Smooth muscle cell (in vitro differentiated cells): ENCODE results near the gene HLA-E. TPM values are rescaled to one million over a fixed set of nuclear protein-coding genes. Genes with fewer than 3 reads are reported as not detected.

Source experiments
- DNase-seq: peaks from one replicate; lab custom pipeline; 2025; ENCODE audit not compliant: unreplicated experiment; lab: John Stamatoyannopoulos, UW
- H2AFZ ChIP-seq: fragments of 200-600 bp; sonication (generic); 2 replicates; pipeline ENCODE4 v1.6.0; 2016; ENCODE audit warnings: antibody characterized with exemption, low read depth, mild to moderate bottlenecking
- H3F3A ChIP-seq: fragments of 200-600 bp; sonication (generic); 2 replicates; pipeline ENCODE4 v1.6.0; 2017; ENCODE audit warnings: antibody characterized with exemption, low read depth
- H3K27ac ChIP-seq: fragments of 200-600 bp; sonication (generic); 2 replicates; pipeline ENCODE4 v1.5.1; 2016; ENCODE audit warnings: low read depth, mild to moderate bottlenecking
- H3K27me3 ChIP-seq: fragments of 200-600 bp; sonication (generic); 2 replicates; pipeline ENCODE4 v1.6.1; 2016; ENCODE audit warnings: low read depth, mild to moderate bottlenecking
- H3K36me3 ChIP-seq: fragments of 200-600 bp; sonication (generic); 2 replicates; pipeline ENCODE4 v1.5.1; 2016; ENCODE audit warnings: low read depth
- H3K4me1 ChIP-seq: fragments of 200-600 bp; sonication (generic); 2 replicates; pipeline ENCODE4 v1.5.1; 2016; ENCODE audit warnings: low read depth
- H3K4me2 ChIP-seq: fragments of 200-600 bp; sonication (generic); 2 replicates; pipeline ENCODE4 v1.6.0; 2016; ENCODE audit warnings: mild to moderate bottlenecking
- H3K4me3 ChIP-seq: fragments of 200-600 bp; sonication (generic); 2 replicates; pipeline ENCODE4 v1.5.1; 2016; ENCODE audit warnings: mild to moderate bottlenecking
- H3K79me2 ChIP-seq: fragments of 200-600 bp; sonication (generic); 2 replicates; pipeline ENCODE4 v1.6.0; 2016; ENCODE audit warnings: low read depth, mild to moderate bottlenecking
- H3K9ac ChIP-seq: fragments of 200-600 bp; sonication (generic); 2 replicates; pipeline ENCODE4 v1.6.0; 2016; ENCODE audit warnings: low read depth
- H3K9me3 ChIP-seq: fragments of 200-600 bp; sonication (generic); replicated peaks from 2 replicates; pipeline ENCODE4 v1.5.1; 2016; ENCODE audit warnings: low read depth
- H4K20me1 ChIP-seq: fragments of 200-600 bp; sonication (generic); 2 replicates; pipeline ENCODE4 v1.6.0; 2016; ENCODE audit warnings: low read depth
- WGBS: methylation state at CpG from one replicate; pipeline ENCODE4 v1.1.7; 2016; ENCODE audit warnings: low lambda C conversion rate; 5-methylcytosine and 5-hydroxymethylcytosine counted together
- polyA plus RNA-seq: library from polyadenylated mRNA; unstranded; fragments of >200 nt; fragmentation: Nextera tagmentation; extraction: Ambion mirVana; gene quantifications from 2 replicates; pipeline ENCODE4 v1.2.1, GENCODE V29; 2016
- total RNA-seq: library from RNA; depleted of rRNA; stranded (reverse); fragments of >200 nt; gene quantifications from 2 replicates; pipeline ENCODE4 v1.2.3, GENCODE V29; 2014
- TF ChIP-seq, protein P1 (sequence below): fragments of 200-600 bp; sonication (generic); IDR thresholded peaks from 2 replicates; pipeline ENCODE4 v1.5.1; 2017; ENCODE audit warnings: borderline replicate concordance, mild to moderate bottlenecking, antibody characterized with exemption; ENCODE audit not compliant: insufficient read depth, poor library complexity, severe bottlenecking

The HLA-E gene
- total and polyA plus RNA-seq, 2 experiments from 2014 or later = 104 to 126 TPM

DNA sequence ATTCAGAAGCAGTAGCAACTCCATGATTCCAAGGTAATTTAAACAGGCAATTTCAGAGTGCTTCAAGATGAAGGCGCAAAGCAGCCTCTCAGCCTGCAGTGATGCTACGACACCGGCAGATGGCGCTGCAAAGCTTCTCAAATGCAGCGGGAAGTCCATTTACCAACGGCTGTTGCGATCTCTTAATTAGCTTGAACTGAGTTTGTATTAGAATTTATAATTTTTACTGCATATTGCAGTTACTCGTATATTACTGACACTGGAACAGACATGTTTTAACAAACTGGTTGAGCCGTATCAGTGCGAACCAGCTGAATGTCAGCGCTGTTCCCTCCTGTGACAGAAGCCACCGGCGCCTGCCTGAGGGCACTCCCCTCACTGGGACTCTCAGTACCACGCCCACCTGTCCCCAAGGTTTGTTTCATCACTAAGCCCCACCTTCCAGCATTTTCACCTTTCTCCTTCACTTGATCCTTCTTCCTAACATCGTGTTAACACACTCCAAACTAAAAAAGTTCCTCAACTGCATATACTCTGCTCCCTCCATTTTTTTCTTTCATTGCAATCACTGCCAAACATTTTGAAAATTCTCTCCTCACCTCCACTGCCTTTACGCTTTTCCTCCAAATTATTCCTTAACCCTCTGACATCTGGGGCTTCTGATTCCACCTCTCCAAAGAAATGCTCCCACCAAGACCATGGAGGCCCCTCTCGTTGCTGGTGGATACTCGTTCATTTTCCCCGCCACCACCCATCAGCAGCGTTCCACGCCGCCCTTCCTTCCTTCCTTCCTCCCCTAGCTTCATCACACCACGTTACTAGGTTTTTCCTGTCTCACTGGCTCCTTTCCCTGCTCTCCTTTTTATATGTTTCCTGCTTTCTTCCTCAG, 52.5 kb downstream of the HLA-E start:
- Histone ChIP-seq H3K27ac (no peak overlapping the region), H3K27me3 (no peaks in the 10 kb centered on the region), H2AFZ (no peak overlapping the region), H4K20me1 (no peaks in the 10 kb centered on the region), H3K9ac (no peak overlapping the region), H3K4me1 (peaks cover 4% of the 10 kb centered on the region), H3K4me3 (peak overlapping the region; percentile 52), H3K9me3 (no peaks in the 10 kb centered on the region), H3F3A (peaks cover 13% of the 10 kb centered on the region), H3K36me3 (no peaks in the 10 kb centered on the region), H3K4me2 (peak overlapping the region; percentile 90), H3K79me2 (no peaks in the 10 kb centered on the region)
- no peak for DNase-seq
- 27% methylated on average over 23 of the region's 23 CpGs for WGBS
- TF ChIP-seq, protein P1, sequence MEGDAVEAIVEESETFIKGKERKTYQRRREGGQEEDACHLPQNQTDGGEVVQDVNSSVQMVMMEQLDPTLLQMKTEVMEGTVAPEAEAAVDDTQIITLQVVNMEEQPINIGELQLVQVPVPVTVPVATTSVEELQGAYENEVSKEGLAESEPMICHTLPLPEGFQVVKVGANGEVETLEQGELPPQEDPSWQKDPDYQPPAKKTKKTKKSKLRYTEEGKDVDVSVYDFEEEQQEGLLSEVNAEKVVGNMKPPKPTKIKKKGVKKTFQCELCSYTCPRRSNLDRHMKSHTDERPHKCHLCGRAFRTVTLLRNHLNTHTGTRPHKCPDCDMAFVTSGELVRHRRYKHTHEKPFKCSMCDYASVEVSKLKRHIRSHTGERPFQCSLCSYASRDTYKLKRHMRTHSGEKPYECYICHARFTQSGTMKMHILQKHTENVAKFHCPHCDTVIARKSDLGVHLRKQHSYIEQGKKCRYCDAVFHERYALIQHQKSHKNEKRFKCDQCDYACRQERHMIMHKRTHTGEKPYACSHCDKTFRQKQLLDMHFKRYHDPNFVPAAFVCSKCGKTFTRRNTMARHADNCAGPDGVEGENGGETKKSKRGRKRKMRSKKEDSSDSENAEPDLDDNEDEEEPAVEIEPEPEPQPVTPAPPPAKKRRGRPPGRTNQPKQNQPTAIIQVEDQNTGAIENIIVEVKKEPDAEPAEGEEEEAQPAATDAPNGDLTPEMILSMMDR = peak; percentile 98

DNA sequence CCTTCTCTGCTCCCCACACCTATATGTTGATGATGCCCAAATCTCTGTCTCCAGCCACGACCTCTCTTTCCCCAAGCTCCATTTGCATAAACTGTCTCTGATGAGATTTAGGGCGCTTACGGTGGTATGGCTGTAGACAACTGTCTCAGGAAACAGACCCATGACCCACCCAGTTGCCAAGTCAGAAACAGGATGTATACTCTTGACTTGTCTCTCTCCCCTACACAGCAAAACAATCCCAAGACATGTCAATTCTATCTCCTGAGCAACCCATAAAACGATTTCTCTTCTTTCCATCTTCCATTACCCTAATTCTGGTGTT, 53.1 kb downstream of the HLA-E start:
- no peaks in the 10 kb centered on the region for H3K27me3 ChIP-seq
- H3K79me2 ChIP-seq = no peaks in the 10 kb centered on the region
- TF ChIP-seq, protein P1 = no peak
- H4K20me1 ChIP-seq = no peaks in the 10 kb centered on the region
- no peaks in the 10 kb centered on the region for H3K9me3 ChIP-seq
- no peak overlapping the region for H3K4me3 ChIP-seq
- no peak overlapping the region for H3K4me2 ChIP-seq
- WGBS = 59% methylated on average over 4 of the region's 4 CpGs
- H3F3A ChIP-seq = peaks cover 13% of the 10 kb centered on the region
- no peak for DNase-seq
- no peak overlapping the region for H3K27ac ChIP-seq
- H3K36me3 ChIP-seq = no peaks in the 10 kb centered on the region
- H3K9ac ChIP-seq = no peak overlapping the region
- H3K4me1 ChIP-seq = peaks cover 4% of the 10 kb centered on the region
- H2AFZ ChIP-seq = no peak overlapping the region

DNA sequence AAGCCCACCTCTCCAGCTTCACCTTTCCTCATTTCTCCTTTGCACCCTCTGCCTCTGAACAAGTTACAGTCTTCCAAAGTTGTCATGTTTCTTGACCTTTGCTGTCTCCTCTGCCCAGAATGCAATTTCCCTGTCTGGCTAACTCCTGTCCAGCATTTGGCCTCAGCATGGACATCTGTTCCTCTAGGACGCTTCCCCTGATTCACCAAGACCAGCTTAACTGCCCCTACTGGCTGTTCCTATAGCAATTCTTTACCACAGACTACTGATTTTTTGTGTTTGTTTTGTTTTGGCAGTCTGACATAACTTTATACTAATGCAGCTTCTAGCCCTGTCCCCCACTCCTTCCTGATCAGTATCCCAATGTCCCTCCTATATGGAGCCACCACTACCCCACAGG, 53.6 kb downstream of the HLA-E start:
- Histone ChIP-seq H3K4me2 (no peak overlapping the region), H3K36me3 (no peaks in the 10 kb centered on the region), H3K79me2 (no peaks in the 10 kb centered on the region), H3K27me3 (no peaks in the 10 kb centered on the region), H4K20me1 (no peaks in the 10 kb centered on the region), H3K4me3 (no peak overlapping the region), H3K9ac (no peak overlapping the region), H3K4me1 (peaks cover 4% of the 10 kb centered on the region), H3K9me3 (no peaks in the 10 kb centered on the region), H3K27ac (no peak overlapping the region), H3F3A (peaks cover 13% of the 10 kb centered on the region), H2AFZ (no peak overlapping the region)
- 88% methylated on average over 1 of the region's 1 CpG for WGBS
- TF ChIP-seq, protein P1 = no peak
- no peak for DNase-seq

Other genes starting within 250 kb of the HLA-E start
- gene TRIM39, start 162.6 kb upstream of the HLA-E start, total RNA-seq = 21.9 and 22.6 TPM in 2 replicates
- 12.4 and 14.5 TPM in 2 replicates for gene TRIM39, start 162.6 kb upstream of the HLA-E start, polyA plus RNA-seq
- 66.3 and 67.1 TPM in 2 replicates for gene RPP21, start 144.4 kb upstream of the HLA-E start, total RNA-seq
- gene RPP21, start 144.4 kb upstream of the HLA-E start, polyA plus RNA-seq = 77.5 and 114 TPM in 2 replicates
- 16.5 and 27.2 TPM in 2 replicates for gene GNL1, start 67.0 kb downstream of the HLA-E start, total RNA-seq
- gene GNL1, start 67.0 kb downstream of the HLA-E start, polyA plus RNA-seq = 92.7 and 104 TPM in 2 replicates
- gene PRR3, start 67.8 kb downstream of the HLA-E start, total RNA-seq = 12.7 and 29.4 TPM in 2 replicates
- 10.2 and 13.1 TPM in 2 replicates for gene PRR3, start 67.8 kb downstream of the HLA-E start, polyA plus RNA-seq
- gene ABCF1, start 81.9 kb downstream of the HLA-E start, total RNA-seq = 25.2 and 34.7 TPM in 2 replicates
- gene ABCF1, start 81.9 kb downstream of the HLA-E start, polyA plus RNA-seq = 39.1 and 57.3 TPM in 2 replicates
- 42.1 and 65.1 TPM in 2 replicates for gene PPP1R10, start 127.7 kb downstream of the HLA-E start, total RNA-seq
- 36.1 and 50.2 TPM in 2 replicates for gene PPP1R10, start 127.7 kb downstream of the HLA-E start, polyA plus RNA-seq
- gene MRPS18B, start 128.3 kb downstream of the HLA-E start, total RNA-seq = 38.7 and 53.2 TPM in 2 replicates
- gene MRPS18B, start 128.3 kb downstream of the HLA-E start, polyA plus RNA-seq = 70.0 and 88.6 TPM in 2 replicates
- gene ATAT1, start 137.4 kb downstream of the HLA-E start, total RNA-seq = 8.5 and 9.4 TPM in 2 replicates
- gene ATAT1, start 137.4 kb downstream of the HLA-E start, polyA plus RNA-seq = 16.5 and 18.8 TPM in 2 replicates
- 1.8 and 4.3 TPM in 2 replicates for gene C6orf136, start 157.6 kb downstream of the HLA-E start, total RNA-seq
- gene C6orf136, start 157.6 kb downstream of the HLA-E start, polyA plus RNA-seq = 5.3 and 8.8 TPM in 2 replicates
- gene DHX16, start 183.5 kb downstream of the HLA-E start, total RNA-seq = 12.4 and 16.0 TPM in 2 replicates
- 23.5 and 29.0 TPM in 2 replicates for gene DHX16, start 183.5 kb downstream of the HLA-E start, polyA plus RNA-seq
- gene PPP1R18, start 197.1 kb downstream of the HLA-E start, total RNA-seq = 42.7 and 55.3 TPM in 2 replicates
- 41.6 and 51.6 TPM in 2 replicates for gene PPP1R18, start 197.1 kb downstream of the HLA-E start, polyA plus RNA-seq
- 14.6 and 25.8 TPM in 2 replicates for gene NRM, start 201.5 kb downstream of the HLA-E start, total RNA-seq
- gene NRM, start 201.5 kb downstream of the HLA-E start, polyA plus RNA-seq = 28.5 and 31.8 TPM in 2 replicates
- 6.9 and 7.0 TPM in 2 replicates for gene MDC1, start 227.8 kb downstream of the HLA-E start, total RNA-seq
- gene MDC1, start 227.8 kb downstream of the HLA-E start, polyA plus RNA-seq = 17.1 and 19.0 TPM in 2 replicates
- 1,002 and 1,039 TPM in 2 replicates for gene TUBB, start 230.8 kb downstream of the HLA-E start, total RNA-seq
- 855 and 1,009 TPM in 2 replicates for gene TUBB, start 230.8 kb downstream of the HLA-E start, polyA plus RNA-seq